ENCODE measurements around the gene YIPF4. TPM values are rescaled to one million over a fixed set of nuclear protein-coding genes. Genes with fewer than 3 reads are reported as not detected.

The YIPF4 gene
- total RNA-seq, 1 donor from 2014 or later, result 58.0 TPM

GRCh38 chr2:32249731-32250236, 27.9 kb upstream of the YIPF4 start:
- H3K4me1 Mint-ChIP-seq (ENCODE audit: unreplicated experiment), result no peaks in the 10 kb centered on the region
- TF ChIP-seq CTCF (IDR thresholded peaks at IDR 0.05; ENCODE audit: unreplicated experiment), result no peak
- no peak for DNase-seq (ENCODE audit: low spot score)
- no peaks in the 10 kb centered on the region for H3K27me3 Mint-ChIP-seq (ENCODE audit: unreplicated experiment)
- no peak overlapping the region for H3K4me3 Mint-ChIP-seq (ENCODE audit: unreplicated experiment)
- H3K9me3 Mint-ChIP-seq (ENCODE audit: unreplicated experiment), result no peaks in the 10 kb centered on the region
- no peaks in the 10 kb centered on the region for H3K36me3 Mint-ChIP-seq (ENCODE audit: low read depth, unreplicated experiment)
- no peak overlapping the region for H3K27ac Mint-ChIP-seq (ENCODE audit: unreplicated experiment)

DNA sequence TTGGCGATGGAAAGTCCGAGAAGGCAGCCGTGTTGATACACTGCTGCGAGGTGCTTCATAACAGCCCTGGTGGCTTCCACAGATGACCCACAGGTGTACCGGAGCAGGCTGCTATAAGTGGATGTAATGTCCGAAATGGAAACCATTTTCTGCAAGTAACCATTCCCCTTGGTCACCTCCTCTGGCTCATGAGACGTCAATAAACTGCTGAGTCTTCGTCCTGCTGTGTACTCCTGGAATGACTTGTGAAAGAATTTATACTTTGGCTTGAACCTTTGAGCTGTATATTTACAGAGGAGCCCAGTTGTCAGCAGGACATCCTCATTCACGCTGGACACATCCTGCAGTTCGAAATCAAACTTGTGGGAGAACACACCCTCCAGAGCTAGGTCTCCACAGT, 27.4 kb upstream of the YIPF4 start:
- Mint-ChIP-seq H3K27ac (ENCODE audit: unreplicated experiment) (no peak overlapping the region), H3K4me1 (ENCODE audit: unreplicated experiment) (no peaks in the 10 kb centered on the region), H3K9me3 (ENCODE audit: unreplicated experiment) (no peaks in the 10 kb centered on the region), H3K27me3 (ENCODE audit: unreplicated experiment) (no peaks in the 10 kb centered on the region), H3K4me3 (ENCODE audit: unreplicated experiment) (no peak overlapping the region), H3K36me3 (ENCODE audit: low read depth, unreplicated experiment) (no peaks in the 10 kb centered on the region)
- no peak for DNase-seq (ENCODE audit: low spot score)
- no peak for TF ChIP-seq CTCF (IDR thresholded peaks at IDR 0.05; ENCODE audit: unreplicated experiment)

DNA sequence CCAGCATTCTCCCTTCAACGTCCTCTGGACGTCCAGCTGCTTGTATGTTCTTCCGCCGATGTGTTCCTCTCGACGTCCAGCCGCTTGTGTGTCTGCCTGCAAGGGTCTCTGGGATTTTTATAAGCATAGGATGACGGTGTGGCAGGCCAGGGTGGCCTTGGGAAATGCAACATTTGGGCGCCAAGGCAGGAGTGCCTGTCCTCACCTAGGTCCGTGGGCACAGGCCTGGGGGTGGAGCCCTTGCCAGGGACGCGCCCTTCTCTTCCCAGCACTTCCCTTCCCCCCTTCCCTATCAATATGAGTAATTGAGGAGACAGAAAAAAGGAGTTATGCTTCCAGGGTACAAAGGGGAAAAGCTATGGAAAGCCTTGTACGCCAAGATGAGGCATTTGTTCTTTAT, 19.5 kb upstream of the YIPF4 start:
- Mint-ChIP-seq H3K27me3 (ENCODE audit: unreplicated experiment) (peaks cover 12% of the 10 kb centered on the region), H3K27ac (ENCODE audit: unreplicated experiment) (no peak overlapping the region), H3K36me3 (ENCODE audit: low read depth, unreplicated experiment) (no peaks in the 10 kb centered on the region), H3K4me1 (ENCODE audit: unreplicated experiment) (peaks cover 10% of the 10 kb centered on the region), H3K4me3 (ENCODE audit: unreplicated experiment) (no peak overlapping the region), H3K9me3 (ENCODE audit: unreplicated experiment) (no peaks in the 10 kb centered on the region)
- no peak for TF ChIP-seq CTCF (IDR thresholded peaks at IDR 0.05; ENCODE audit: unreplicated experiment)
- no peak for DNase-seq (ENCODE audit: low spot score)

GRCh38 chr2:32260376-32260775, 17.3 kb upstream of the YIPF4 start:
- no peak overlapping the region for H3K4me3 Mint-ChIP-seq (ENCODE audit: unreplicated experiment)
- no peak for DNase-seq (ENCODE audit: low spot score)
- no peaks in the 10 kb centered on the region for H3K9me3 Mint-ChIP-seq (ENCODE audit: unreplicated experiment)
- TF ChIP-seq CTCF (IDR thresholded peaks at IDR 0.05; ENCODE audit: unreplicated experiment), result no peak
- no peaks in the 10 kb centered on the region for H3K36me3 Mint-ChIP-seq (ENCODE audit: low read depth, unreplicated experiment)
- H3K27me3 Mint-ChIP-seq (ENCODE audit: unreplicated experiment), result peaks cover 12% of the 10 kb centered on the region
- H3K27ac Mint-ChIP-seq (ENCODE audit: unreplicated experiment), result no peak overlapping the region
- H3K4me1 Mint-ChIP-seq (ENCODE audit: unreplicated experiment), result peaks cover 10% of the 10 kb centered on the region

- Mint-ChIP-seq H3K4me3 (ENCODE audit: unreplicated experiment) (no peak overlapping the region), H3K4me1 (ENCODE audit: unreplicated experiment) (peaks cover 10% of the 10 kb centered on the region), H3K27ac (ENCODE audit: unreplicated experiment) (no peak overlapping the region), H3K9me3 (ENCODE audit: unreplicated experiment) (no peaks in the 10 kb centered on the region), H3K27me3 (ENCODE audit: unreplicated experiment) (peaks cover 10% of the 10 kb centered on the region), H3K36me3 (ENCODE audit: low read depth, unreplicated experiment) (no peaks in the 10 kb centered on the region)
- no peak for DNase-seq (ENCODE audit: low spot score)
- TF ChIP-seq CTCF (IDR thresholded peaks at IDR 0.05; ENCODE audit: unreplicated experiment), result no peak
Measured at GRCh38 chr2:32262105-32262504, 15.6 kb upstream of the YIPF4 start.

Data from endothelial cell (in vitro differentiated cells).